T-cell (primary cell): ENCODE results near the gene ACTRT2. TPM values are rescaled to one million over a fixed set of nuclear protein-coding genes. Genes with fewer than 3 reads are reported as not detected.
A peak's percentile ranks its signal among the peaks of the same experiment; 100 is the strongest.

Experiments
- ATAC-seq, 4 experiments: fragments of 200-7000 bp in 3 of 4; fragments of 150-1000 bp in 1 of 4; cut with Tn5 transposase; replicated peaks in 1 of 4; 1 replicate in 3 of 4; 2 replicates in 1 of 4; pipeline ENCODE4 v1.10.0; 2021; ENCODE audit warnings: moderate library complexity in 3 of 4, mild to moderate bottlenecking in 2 of 4, moderate number of reproducible peaks in 1 of 4
- CTCF ChIA-PET, 2 donors: fragments of 300-600 bp; sonication (Branson Sonifier 250); formaldehyde crosslinking; loops; one replicate each; lab custom pipeline; 2022; ENCODE audit warnings: antibody characterized with exemption in 2 of 2; lab: Charles Lee
- POLR2A ChIA-PET, 2 donors: fragments of 300-600 bp; sonication (Branson Sonifier 250); formaldehyde crosslinking; loops; one replicate each; lab custom pipeline; 2022; ENCODE audit warnings: antibody characterized with exemption in 2 of 2; lab: Charles Lee
- DNase-seq, 35 experiments: peaks; one replicate each; pipeline versions ENCODE4 v3.0.0 to v3.0.0-alpha.2; 2013 to 2023
- H3K27ac ChIP-seq: one replicate; pipeline ENCODE4 v1.5.1; 2013; ENCODE audit warnings: low read length
- H3K27me3 ChIP-seq, 2 experiments: replicated peaks in 1 of 2; 1 replicate in 1 of 2; 2 replicates in 1 of 2; pipeline versions ENCODE4 v1.6.1 to v1.7.0; 2013; ENCODE audit warnings: low read length in 1 of 2, mixed read lengths in 1 of 2; ENCODE audit not compliant: control insufficient read depth in 2 of 2, insufficient read depth in 2 of 2; ENCODE audit errors: extremely low read depth in 1 of 2
- H3K36me3 ChIP-seq, 2 donors: 1 replicate in 1 of 2; 2 replicates in 1 of 2; pipeline versions ENCODE4 v1.6.1 to v1.7.0; 2013; ENCODE audit warnings: low read length in 1 of 2; ENCODE audit not compliant: control insufficient read depth in 2 of 2, insufficient read depth in 1 of 2; ENCODE audit errors: extremely low read depth in 1 of 2
- H3K4me1 ChIP-seq, 2 experiments: 1 replicate in 1 of 2; 2 replicates in 1 of 2; pipeline versions ENCODE4 v1.6.1 to v1.7.0; 2013; ENCODE audit warnings: low read length in 2 of 2, mixed read lengths in 1 of 2; ENCODE audit not compliant: insufficient read depth in 2 of 2, control insufficient read depth in 1 of 2; ENCODE audit errors: extremely low read depth in 1 of 2
- H3K4me3 ChIP-seq, 2 donors: 1 replicate in 1 of 2; 2 replicates in 1 of 2; pipeline versions ENCODE4 v1.5.1 to v1.7.0; 2013; ENCODE audit warnings: mild to moderate bottlenecking in 2 of 2, low read length in 1 of 2, moderate library complexity in 1 of 2; ENCODE audit not compliant: control insufficient read depth in 1 of 2; ENCODE audit errors: extremely low read depth in 1 of 2
- H3K9me3 ChIP-seq: 2 replicates; pipeline ENCODE4 v1.7.0; 2013
- H3K27ac Mint-ChIP-seq, 2 donors: one replicate each; pipeline ENCODE4 v1.8.0; 2020 to 2021; ENCODE audit warnings: mild to moderate bottlenecking in 2 of 2, mixed read lengths in 2 of 2
- H3K27me3 Mint-ChIP-seq, 2 donors: one replicate each; pipeline ENCODE4 v1.8.0; 2021 to 2022; ENCODE audit warnings: mixed read lengths in 2 of 2
- H3K36me3 Mint-ChIP-seq: one replicate; pipeline ENCODE4 v1.8.0; 2021; ENCODE audit warnings: mixed read lengths
- H3K4me1 Mint-ChIP-seq, 3 donors: one replicate each; pipeline ENCODE4 v1.8.0; 2020 to 2022; ENCODE audit warnings: mixed read lengths in 3 of 3, mild to moderate bottlenecking in 1 of 3
- H3K4me3 Mint-ChIP-seq, 3 donors: one replicate each; pipeline ENCODE4 v1.8.0; 2020 to 2022; ENCODE audit warnings: mild to moderate bottlenecking in 3 of 3, mixed read lengths in 3 of 3, moderate library complexity in 3 of 3
- H3K9me3 Mint-ChIP-seq, 3 donors: one replicate each; pipeline ENCODE4 v1.8.0; 2020 to 2022; ENCODE audit warnings: mixed read lengths in 3 of 3
- WGBS: methylation state at CpG from one replicate; pipeline ENCODE4 v1.1.5; 2013; ENCODE audit warnings: missing lambda C conversion rate; ENCODE audit not compliant: insufficient coverage; 5-methylcytosine and 5-hydroxymethylcytosine counted together
- total RNA-seq, 35 experiments: library from RNA in 6 of 35; stranded (reverse) in 6 of 35; fragments of 120-200 nt in 1 of 35; gene quantifications; one replicate each; pipeline versions ENCODE4 v1.2.1 to v1.2.4 and lab custom pipeline; 2013 to 2026

The ACTRT2 gene
- total RNA-seq, 5 donors from 2014 or later (not counting 1 experiment from before 2014, with no cell fraction given), result not detected

DNA sequence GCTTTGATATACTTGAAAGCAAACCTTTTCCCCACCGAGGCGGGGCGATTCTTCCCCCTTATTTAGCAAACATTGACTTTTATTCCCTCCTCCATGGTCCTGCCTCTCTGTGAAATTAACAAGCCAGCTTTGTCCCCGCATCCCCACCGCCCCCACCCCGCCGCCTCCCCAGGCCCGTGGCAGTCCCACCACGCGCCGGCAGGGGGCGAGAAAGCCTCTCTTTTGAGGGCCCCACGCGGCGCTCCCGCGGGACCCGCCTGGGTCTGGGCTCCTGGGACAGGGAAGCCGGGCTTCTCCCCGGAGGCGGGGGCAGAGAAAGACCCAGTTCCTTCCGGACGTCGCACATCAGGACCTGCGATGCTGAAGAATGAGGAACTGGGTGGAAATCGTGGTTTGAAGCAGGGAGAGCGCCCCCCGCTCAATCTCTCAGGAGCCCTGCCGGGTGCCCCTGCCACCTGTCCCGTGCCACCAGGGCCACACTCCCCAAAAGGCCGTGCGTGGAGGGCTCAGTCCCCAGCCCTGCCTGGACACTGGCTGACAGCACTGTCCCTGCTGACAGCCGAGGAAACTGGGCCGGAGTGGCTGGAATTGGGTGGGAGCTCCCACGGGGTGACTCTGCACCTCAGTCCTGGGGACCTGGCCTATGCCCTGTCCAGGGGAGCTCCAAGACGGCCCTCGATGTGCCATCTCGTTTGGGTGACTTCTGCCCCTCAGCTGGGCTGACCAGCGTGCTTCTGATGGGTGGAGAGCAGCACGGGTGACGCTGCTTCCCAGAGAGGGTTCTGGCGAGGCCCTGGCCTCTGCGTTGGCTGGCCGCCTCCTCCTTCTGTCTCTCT lies 8.6 kb upstream of the ACTRT2 start:
- Mint-ChIP-seq H3K4me3 (no peak overlapping the region), H3K27ac (no peak overlapping the region)

DNA sequence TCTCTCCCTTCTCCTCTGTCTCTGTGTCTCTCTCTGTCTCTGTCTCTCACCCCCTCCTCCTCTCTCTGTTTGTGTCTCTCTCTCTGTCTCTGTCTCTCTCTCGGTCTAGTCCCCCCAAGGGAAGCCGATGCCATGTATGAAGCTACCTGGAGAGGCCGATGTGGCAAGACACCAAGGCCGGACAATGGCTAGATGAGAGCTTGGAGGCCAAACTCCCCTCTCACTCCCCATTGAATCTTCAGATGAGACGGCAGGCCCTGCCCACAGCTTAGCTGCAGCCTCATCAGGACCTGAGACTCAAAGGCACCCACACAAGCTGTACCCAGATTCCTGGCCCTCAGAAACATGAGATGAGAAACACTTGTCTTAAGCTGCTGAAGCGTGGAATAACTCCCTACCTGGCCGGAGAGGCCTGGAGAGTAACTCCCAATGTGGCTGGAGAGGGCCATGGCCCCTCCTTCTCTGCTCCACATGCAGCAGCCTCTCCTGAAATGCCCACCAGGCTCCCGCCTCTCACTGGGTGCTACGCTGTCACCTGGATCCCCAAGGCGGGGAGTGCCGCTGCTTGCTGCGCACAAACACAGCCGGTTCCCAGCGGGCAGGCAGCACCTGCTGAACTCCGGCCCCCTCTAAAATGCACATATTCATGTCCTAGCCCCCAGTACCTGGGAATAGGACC lies 7.8 kb upstream of the ACTRT2 start:
- 89% methylated on average over 9 of the region's 15 CpGs for WGBS
- H3K27ac Mint-ChIP-seq, result no peak overlapping the region
- Histone ChIP-seq H3K4me1 (peaks cover 0 to 7% of the 10 kb centered on the region in 2 experiments), H3K9me3 (no peaks in the 10 kb centered on the region), H3K27ac (no peak overlapping the region), H3K27me3 (peaks cover 0 to 64% of the 10 kb centered on the region in 2 experiments), H3K36me3 (no peaks in the 10 kb centered on the region), H3K4me3 (no peak overlapping the region)
- H3K36me3 Mint-ChIP-seq, result no peaks in the 10 kb centered on the region
- peaks cover 0 to 5% (median under 1%) of the 10 kb centered on the region in 3 donors for H3K9me3 Mint-ChIP-seq
- ChIA-PET CTCF (no interaction called here), POLR2A (no interaction called here)
- H3K4me3 Mint-ChIP-seq, result no peak overlapping the region
- ATAC-seq (no peak), DNase-seq (peak in 1 of 35 experiments; percentile 3)
- peaks cover 2 to 6% (median 6%) of the 10 kb centered on the region in 3 donors for H3K4me1 Mint-ChIP-seq
- H3K27me3 Mint-ChIP-seq, result peaks cover 14 to 31% of the 10 kb centered on the region in 2 donors

More for the DNA sequence above, 8.6 kb upstream of the ACTRT2 start:
- H3K27me3 ChIP-seq, result peaks cover 0 to 63% of the 10 kb centered on the region in 2 experiments
- Mint-ChIP-seq H3K36me3 (no peaks in the 10 kb centered on the region), H3K27me3 (peaks cover 14 to 28% of the 10 kb centered on the region in 2 donors), H3K9me3 (peaks cover 0 to 13% (median 8%) of the 10 kb centered on the region in 3 donors), H3K4me1 (peaks cover 2 to 6% (median 6%) of the 10 kb centered on the region in 3 donors)
- ChIA-PET CTCF (no interaction called here), POLR2A (no interaction called here)
- H3K4me3 ChIP-seq, result no peak overlapping the region
- no peaks in the 10 kb centered on the region for H3K36me3 ChIP-seq
- ATAC-seq, result peak in 3 of 4 experiments; percentile 42 to 65 (median 55)
- peak in 30 of 35 experiments; percentile 5 to 60 (median 35) for DNase-seq
- H3K9me3 ChIP-seq, result no peaks in the 10 kb centered on the region
- peaks cover 0 to 7% of the 10 kb centered on the region in 2 experiments for H3K4me1 ChIP-seq
- 23% methylated on average over 35 of the region's 44 CpGs for WGBS
- no peak overlapping the region for H3K27ac ChIP-seq

DNA sequence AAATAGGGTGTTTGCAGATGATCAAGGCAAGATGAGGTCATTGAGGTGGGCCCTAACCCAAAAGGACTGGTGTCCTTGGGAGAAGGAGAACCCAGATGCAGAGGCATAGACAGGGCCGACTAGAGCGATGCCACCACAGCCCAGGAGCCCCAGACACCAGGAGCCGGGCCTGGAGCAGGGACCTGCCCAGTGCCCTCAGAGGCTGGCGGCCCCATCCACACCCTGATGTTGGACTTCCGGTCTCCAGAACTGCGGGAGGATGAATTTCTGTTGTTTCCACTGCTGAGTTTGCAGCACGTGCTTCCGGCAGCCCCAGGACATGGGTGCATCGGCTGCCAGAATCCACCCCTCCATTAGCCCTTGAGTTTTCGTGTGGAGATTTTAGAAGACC lies 7.2 kb upstream of the ACTRT2 start:
- 85% methylated on average over 5 of the region's 10 CpGs for WGBS
- POLR2A ChIA-PET, result no interaction called here
- Mint-ChIP-seq H3K27ac (no peak overlapping the region), H3K9me3 (no peaks in the 10 kb centered on the region), H3K36me3 (no peaks in the 10 kb centered on the region), H3K4me3 (no peak overlapping the region), H3K4me1 (peaks cover 2 to 6% (median 6%) of the 10 kb centered on the region in 3 donors), H3K27me3 (peaks cover 14 to 27% of the 10 kb centered on the region in 2 donors)
- ATAC-seq (no peak), DNase-seq (peak in 1 of 35 experiments; percentile 3)
- no peaks in the 10 kb centered on the region for H3K9me3 ChIP-seq
- H3K27me3 ChIP-seq, result peaks cover 0 to 59% of the 10 kb centered on the region in 2 experiments
- no peak overlapping the region for H3K27ac ChIP-seq
- H3K36me3 ChIP-seq, result no peaks in the 10 kb centered on the region
- H3K4me3 ChIP-seq, result no peak overlapping the region
- peaks cover 0 to 7% of the 10 kb centered on the region in 2 experiments for H3K4me1 ChIP-seq
- CTCF ChIA-PET, result no interaction called here

DNA sequence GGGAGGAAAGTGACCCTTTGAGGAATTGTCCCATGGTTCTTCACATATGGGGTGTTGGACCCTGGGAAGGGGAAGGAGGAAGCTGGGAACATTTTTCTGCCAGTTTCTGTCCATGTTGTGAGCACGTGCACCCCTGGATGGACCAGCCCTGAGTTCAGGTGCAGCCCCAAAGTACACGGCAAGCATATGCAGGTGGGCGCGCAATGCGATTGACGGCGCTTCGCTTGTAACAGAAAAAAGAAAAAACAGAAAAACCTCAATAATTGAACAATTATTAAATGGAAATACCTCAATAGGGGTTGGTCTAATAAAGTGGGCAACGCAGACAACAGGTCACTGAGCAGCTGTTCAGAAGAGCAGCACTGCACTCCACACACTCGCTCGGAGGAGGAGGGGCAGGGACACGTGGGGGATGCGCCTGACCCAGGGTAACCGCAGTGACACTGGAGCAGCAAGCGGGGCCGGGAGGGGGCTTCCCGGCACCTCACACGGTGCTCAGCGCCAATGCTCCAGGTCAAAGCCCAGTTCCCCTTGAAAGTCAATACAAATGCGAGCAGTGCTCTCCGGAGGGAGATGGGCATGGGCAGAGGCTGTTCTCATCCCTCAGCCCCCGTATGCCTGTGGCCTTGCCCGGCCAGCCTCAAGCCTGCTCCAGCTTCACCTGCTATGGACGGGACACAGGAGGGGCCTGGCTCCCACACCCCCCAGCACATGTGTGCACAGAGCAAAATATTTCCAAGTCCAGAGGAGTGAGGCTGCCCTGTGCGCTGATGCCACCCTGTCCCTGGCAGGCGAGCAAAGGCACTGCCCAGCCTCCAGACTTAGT lies 6.6 kb upstream of the ACTRT2 start:
- H3K9me3 ChIP-seq, result no peaks in the 10 kb centered on the region
- ATAC-seq (no peak), DNase-seq (peak in 1 of 35 experiments; percentile 3)
- H3K36me3 ChIP-seq, result no peaks in the 10 kb centered on the region
- no peaks in the 10 kb centered on the region for H3K9me3 Mint-ChIP-seq
- peaks cover 0 to 7% of the 10 kb centered on the region in 2 experiments for H3K4me1 ChIP-seq
- peaks cover 14 to 27% of the 10 kb centered on the region in 2 donors for H3K27me3 Mint-ChIP-seq
- peaks cover 0 to 53% of the 10 kb centered on the region in 2 experiments for H3K27me3 ChIP-seq
- no peak overlapping the region for H3K27ac ChIP-seq
- H3K27ac Mint-ChIP-seq, result no peak overlapping the region
- no peak overlapping the region for H3K4me3 Mint-ChIP-seq
- CTCF ChIA-PET, result no interaction called here
- H3K36me3 Mint-ChIP-seq, result no peaks in the 10 kb centered on the region
- peaks cover 2 to 6% (median 6%) of the 10 kb centered on the region in 3 donors for H3K4me1 Mint-ChIP-seq
- H3K4me3 ChIP-seq, result no peak overlapping the region
- POLR2A ChIA-PET, result no interaction called here
- 82% methylated on average over 18 of the region's 26 CpGs for WGBS

DNA sequence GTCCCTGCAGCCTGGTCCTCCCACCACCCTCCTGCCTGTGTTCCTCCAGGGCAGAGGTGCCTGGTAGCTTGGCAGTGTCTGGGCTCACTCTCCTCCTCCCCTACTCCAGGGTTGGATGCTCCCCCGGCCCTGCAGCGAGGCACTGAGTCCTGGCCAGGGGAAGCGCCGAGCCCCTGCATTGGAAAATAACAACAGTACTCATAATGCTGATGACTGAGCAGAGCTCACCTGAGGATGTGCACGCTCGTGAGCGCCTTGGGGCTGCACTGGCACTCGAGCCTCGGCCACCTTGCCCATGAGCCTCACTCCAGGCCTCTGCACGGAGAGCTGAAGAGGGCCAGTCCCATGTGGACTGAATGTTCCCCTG lies 6.0 kb upstream of the ACTRT2 start:
- ATAC-seq (no peak), DNase-seq (peak in 1 of 35 experiments; percentile 0)
- 83% methylated on average over 10 of the region's 10 CpGs for WGBS
- H3K9me3 Mint-ChIP-seq, result no peaks in the 10 kb centered on the region
- CTCF ChIA-PET, result no interaction called here
- H3K9me3 ChIP-seq, result no peaks in the 10 kb centered on the region
- peaks cover 2 to 6% (median 6%) of the 10 kb centered on the region in 3 donors for H3K4me1 Mint-ChIP-seq
- H3K27ac ChIP-seq, result no peak overlapping the region
- H3K4me3 Mint-ChIP-seq, result no peak overlapping the region
- H3K27ac Mint-ChIP-seq, result no peak overlapping the region
- H3K27me3 ChIP-seq, result peaks cover 0 to 50% of the 10 kb centered on the region in 2 experiments
- peaks cover 0 to 7% of the 10 kb centered on the region in 2 experiments for H3K4me1 ChIP-seq
- H3K36me3 ChIP-seq, result no peaks in the 10 kb centered on the region
- POLR2A ChIA-PET, result no interaction called here
- H3K4me3 ChIP-seq, result no peak overlapping the region
- peaks cover 14 to 27% of the 10 kb centered on the region in 2 donors for H3K27me3 Mint-ChIP-seq
- H3K36me3 Mint-ChIP-seq, result no peaks in the 10 kb centered on the region

DNA sequence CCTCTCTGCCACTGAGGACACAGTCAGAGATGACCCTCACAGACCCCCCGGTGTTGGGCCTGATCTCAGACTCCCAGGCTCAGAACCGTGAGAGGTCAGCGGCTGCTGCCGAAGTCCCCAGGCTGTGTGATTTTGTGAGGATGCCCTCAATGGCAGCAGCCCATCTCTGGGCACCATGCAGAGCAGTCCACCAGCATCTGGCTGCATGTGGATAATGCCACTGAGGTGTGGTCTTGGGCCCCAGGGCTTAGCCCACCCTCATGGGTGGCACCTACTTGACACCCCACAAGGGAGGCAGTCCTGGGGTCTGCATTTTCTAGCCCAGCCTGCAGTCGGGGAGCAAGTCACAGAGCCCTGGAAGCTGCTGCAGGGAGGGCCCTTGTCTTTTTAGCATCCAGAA lies 5.5 kb upstream of the ACTRT2 start:
- DNase-seq, result peak in 1 of 35 experiments; percentile 2
- ChIA-PET POLR2A (no interaction called here), CTCF (no interaction called here)
- Mint-ChIP-seq H3K27ac (no peak overlapping the region), H3K4me3 (no peak overlapping the region), H3K27me3 (peaks cover 14 to 27% of the 10 kb centered on the region in 2 donors), H3K4me1 (peaks cover 2 to 6% (median 6%) of the 10 kb centered on the region in 3 donors), H3K36me3 (no peaks in the 10 kb centered on the region), H3K9me3 (no peaks in the 10 kb centered on the region)
- no peak for ATAC-seq
- no peak overlapping the region for H3K27ac ChIP-seq
- WGBS, result 66% methylated on average over 5 of the region's 5 CpGs
- no peaks in the 10 kb centered on the region for H3K36me3 ChIP-seq
- H3K27me3 ChIP-seq, result peaks cover 0 to 50% of the 10 kb centered on the region in 2 experiments
- peaks cover 0 to 7% of the 10 kb centered on the region in 2 experiments for H3K4me1 ChIP-seq
- H3K9me3 ChIP-seq, result no peaks in the 10 kb centered on the region
- H3K4me3 ChIP-seq, result no peak overlapping the region
